Measurements from ENCODE around the gene METTL5.

GRCh38 chr2:169806586-169806985 is 18.1 kb downstream of the METTL5 start:
- TF ChIP-seq CTCF (IDR thresholded peaks at IDR 0.05; ENCODE audit: low read length) = no peak
- no peak for TF ChIP-seq EZH2 (IDR thresholded peaks at IDR 0.05; ENCODE audit: borderline replicate concordance, low read length)

All from OCI-LY1 (cell line).